ENCODE data around the gene PABPC1L.

PABPC1L gene

DNA sequence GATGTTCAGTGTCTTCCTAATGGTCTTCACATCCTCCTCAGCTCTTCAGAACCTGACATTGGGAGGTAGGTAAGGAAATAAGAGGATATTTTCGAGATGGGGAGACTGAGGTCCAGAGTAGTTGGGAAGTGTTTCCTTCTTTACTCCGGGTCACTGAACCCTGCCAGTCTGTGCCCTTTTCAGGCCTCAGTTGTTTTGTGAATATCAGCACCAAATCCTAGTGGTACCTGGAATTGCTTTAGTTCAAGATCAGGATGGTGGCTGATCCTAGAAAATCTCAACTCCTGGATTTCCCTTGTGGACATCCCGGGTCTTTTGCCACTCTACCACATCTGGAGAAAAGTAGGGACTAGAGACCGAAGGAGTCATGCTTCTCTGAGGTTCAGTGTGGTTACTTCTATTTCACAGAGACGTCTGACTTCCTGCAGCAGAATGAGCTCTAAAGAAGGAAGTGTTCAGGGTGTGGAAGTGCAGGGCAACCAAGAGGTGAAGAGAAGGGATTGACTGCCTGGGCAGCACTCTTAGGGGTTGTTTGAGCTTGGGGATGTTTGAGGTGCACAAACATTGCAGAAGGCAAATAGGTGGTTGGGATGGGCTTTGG, 57.4 kb downstream of the PABPC1L start:
- TF ChIP-seq, protein P1, sequence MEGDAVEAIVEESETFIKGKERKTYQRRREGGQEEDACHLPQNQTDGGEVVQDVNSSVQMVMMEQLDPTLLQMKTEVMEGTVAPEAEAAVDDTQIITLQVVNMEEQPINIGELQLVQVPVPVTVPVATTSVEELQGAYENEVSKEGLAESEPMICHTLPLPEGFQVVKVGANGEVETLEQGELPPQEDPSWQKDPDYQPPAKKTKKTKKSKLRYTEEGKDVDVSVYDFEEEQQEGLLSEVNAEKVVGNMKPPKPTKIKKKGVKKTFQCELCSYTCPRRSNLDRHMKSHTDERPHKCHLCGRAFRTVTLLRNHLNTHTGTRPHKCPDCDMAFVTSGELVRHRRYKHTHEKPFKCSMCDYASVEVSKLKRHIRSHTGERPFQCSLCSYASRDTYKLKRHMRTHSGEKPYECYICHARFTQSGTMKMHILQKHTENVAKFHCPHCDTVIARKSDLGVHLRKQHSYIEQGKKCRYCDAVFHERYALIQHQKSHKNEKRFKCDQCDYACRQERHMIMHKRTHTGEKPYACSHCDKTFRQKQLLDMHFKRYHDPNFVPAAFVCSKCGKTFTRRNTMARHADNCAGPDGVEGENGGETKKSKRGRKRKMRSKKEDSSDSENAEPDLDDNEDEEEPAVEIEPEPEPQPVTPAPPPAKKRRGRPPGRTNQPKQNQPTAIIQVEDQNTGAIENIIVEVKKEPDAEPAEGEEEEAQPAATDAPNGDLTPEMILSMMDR (IDR thresholded peaks at IDR 0.05; ENCODE audit: low read depth, low read length), result no peak
- H3K4me3 ChIP-seq (ENCODE audit: low read depth, low read length), result peak overlapping the region; percentile 99

DNA sequence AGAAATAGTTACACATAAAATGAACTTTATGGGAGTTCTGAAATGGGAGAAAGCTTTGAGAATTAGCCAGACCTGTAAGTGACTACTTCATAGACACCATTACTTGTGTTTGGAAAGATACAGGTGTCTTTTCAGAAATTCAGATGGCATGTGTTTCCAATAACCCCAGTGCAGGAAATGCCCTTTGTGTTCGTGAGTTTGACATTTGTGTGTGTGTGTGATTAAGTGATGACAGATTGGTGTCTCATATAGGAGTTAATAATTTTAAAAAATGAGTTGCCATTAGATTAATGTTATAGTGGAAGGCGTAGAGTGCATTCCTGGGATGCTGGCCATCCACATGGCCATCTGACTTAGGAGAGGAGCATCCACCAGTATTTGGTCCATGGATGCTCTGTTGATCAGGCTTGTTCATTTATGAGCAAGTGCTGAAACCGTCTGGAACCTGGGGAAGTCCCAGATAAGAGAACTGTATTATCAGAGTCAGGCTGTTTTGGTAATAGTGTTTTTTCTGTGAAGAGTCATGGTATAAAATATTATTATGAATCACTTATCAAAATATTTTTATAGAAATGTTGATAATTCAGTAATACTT, 59.5 kb downstream of the PABPC1L start:
- TF ChIP-seq, protein P1 (IDR thresholded peaks at IDR 0.05; ENCODE audit: low read depth, low read length), result no peak

DNA sequence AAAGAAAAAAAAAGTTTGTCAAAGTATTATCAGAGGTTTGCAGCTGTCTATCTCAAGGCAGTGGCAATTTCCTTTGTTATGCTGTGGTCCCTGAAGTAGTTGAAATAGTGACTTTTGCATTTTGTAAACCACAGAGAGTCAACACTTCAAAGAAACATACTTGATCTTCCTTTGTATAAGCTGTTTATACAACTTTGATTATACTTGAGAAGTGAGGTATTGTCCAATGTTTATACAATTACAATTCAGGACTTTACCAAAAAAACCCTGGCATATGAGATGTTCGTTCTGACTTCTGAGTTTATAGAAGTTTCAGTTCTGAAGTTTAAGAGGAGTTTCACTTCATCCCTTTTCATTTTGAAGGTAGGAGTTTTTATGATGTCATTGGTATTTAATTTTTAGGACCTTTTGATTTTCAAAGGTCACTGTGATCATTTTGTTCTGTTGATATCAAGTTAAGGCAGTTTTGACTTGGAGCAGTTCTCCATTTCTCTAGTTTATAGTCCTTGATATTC, 60.4 kb downstream of the PABPC1L start:
- TF ChIP-seq, protein P1 (IDR thresholded peaks at IDR 0.05; ENCODE audit: low read depth, low read length), result no peak
- H3K4me3 ChIP-seq (ENCODE audit: low read depth, low read length), result no peak overlapping the region

More for the DNA sequence above, 59.5 kb downstream of the PABPC1L start:
- no peak overlapping the region for H3K4me3 ChIP-seq (ENCODE audit: low read depth, low read length)

DNA sequence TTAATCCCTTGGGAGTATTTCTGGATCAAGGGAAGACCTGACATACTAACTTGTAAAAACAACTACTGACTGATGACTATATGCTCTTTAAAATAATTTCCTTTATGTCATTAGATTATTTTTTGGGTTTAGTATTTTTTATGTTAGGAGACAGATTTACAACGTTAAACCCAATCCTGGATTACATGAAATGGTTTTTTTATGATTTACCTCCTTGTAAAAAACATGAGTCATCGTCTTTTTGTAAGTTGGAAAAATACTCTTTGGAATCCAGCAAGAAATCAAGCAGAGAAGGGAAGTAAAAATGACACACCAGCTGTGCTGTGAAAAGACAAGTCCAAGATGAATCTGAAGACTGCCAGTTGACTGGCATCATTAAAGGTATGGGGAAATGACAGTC, 63.2 kb downstream of the PABPC1L start:
- TF ChIP-seq, protein P1 (IDR thresholded peaks at IDR 0.05; ENCODE audit: low read depth, low read length), result no peak
- H3K4me3 ChIP-seq (ENCODE audit: low read depth, low read length), result no peak overlapping the region

DNA sequence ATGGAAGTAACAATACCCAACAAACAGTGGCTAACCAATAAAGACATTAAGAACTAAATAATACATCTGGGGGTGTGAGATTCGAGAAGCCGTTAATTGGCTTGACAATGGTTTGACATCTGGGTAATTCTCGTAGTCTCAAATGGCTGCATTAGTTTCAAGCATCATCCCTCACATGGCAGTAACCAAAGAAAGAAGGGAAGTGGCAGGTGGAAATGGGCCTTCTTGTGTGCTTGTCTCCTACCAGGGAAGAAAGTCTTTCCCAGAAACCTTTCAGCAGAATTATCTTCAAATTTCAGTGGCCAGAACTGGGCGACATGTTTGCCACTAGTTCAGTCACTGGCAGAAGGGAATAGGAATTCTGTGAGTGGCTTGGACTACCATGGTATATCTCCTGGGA, 66.8 kb downstream of the PABPC1L start:
- TF ChIP-seq, protein P1 (IDR thresholded peaks at IDR 0.05; ENCODE audit: low read depth, low read length), result no peak
- no peak overlapping the region for H3K4me3 ChIP-seq (ENCODE audit: low read depth, low read length)

DNA sequence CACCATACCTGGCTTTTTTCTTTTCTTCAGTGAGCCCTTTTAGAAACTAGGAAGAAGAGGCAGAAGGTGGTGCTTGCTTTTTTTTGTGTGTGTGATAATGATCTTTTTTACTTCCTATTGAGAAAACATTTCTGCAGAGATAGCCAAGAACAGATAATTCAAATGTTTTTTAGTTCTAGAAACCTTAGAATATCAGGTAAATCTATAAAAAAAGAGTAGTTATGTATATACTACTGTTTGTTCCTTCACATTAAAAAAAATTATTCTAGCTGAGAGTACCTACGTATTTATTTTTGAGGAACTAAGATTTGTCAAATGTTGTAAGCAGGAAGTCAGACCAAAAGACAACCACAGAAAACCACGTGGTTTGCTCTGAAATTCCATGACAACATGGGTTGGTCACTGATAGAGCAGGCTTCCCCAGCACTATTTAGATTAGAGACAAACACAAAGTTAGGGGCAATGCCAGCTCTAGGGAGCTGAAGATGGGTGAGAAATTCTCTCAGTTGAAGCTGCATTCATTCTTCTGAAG, 69.3 kb downstream of the PABPC1L start:
- TF ChIP-seq, protein P1 (IDR thresholded peaks at IDR 0.05; ENCODE audit: low read depth, low read length), result no peak
- no peak overlapping the region for H3K4me3 ChIP-seq (ENCODE audit: low read depth, low read length)

DNA sequence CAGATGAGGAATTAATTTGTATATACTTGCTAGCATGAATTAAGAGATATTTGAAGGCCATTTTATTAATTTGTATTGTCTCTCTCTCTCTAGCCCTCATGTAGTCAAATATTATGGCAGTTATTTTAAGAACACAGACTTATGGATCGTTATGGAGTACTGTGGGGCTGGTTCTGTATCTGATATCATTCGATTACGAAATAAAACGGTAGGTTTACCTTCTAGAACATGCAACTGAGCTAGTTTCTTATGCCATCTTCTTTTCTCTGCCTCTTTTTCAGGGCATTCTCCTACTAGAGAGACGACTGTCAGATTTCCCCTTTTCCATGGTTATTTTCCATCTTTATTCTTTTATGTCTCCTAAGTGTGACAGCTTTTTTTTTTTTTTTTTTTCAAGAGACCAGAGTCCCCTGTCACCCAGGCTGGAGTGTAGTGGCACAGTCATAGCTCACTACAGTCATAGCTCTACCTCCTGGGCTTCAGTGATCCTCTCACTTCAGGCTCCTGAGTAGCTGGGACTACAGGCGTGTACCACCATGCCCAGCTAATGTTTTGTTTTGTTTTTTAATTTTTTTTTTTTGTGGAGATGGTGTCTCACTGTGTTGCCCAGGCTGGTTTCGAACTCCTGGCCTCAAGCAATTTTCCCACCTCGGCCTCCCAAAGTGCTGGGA, 72.0 kb downstream of the PABPC1L start:
- no peak overlapping the region for H3K4me3 ChIP-seq (ENCODE audit: low read depth, low read length)
- TF ChIP-seq, protein P1 (IDR thresholded peaks at IDR 0.05; ENCODE audit: low read depth, low read length), result no peak

Measured in WI38 (cell line).